22Rv1 (cell line): Measurements from ENCODE around the gene SLC31A1.

Experiments used
- CTCF ChIP-seq: fragments of 450-650 bp; IDR thresholded peaks from 2 replicates; pipeline ENCODE4 v1.5.1; 2017; ENCODE audit warnings: mild to moderate bottlenecking
- ZFX ChIP-seq: fragments of 450-650 bp; IDR thresholded peaks from 2 replicates; pipeline ENCODE4 v1.6.1; 2017; ENCODE audit warnings: antibody characterized with exemption, borderline replicate concordance

DNA sequence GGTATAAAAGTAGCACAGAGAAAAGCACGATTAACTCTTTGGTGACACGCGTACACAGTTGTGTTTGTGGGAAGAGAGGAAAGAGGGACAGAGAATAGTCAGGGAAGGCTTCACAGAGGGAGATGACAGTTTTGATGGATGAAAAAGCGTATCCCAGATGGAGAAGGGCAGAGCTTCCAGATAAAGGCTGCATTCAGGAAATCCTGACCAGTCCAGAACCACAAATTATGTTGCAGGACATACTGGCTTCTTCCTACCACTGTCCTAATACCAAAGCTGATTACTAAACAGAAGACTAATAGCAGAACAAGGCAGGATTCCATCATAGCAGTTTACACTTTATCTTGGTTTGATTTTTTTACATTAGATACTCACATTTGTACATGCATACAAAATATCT, 36.1 kb upstream of the SLC31A1 start:
- no peak for TF ChIP-seq CTCF
- no peak for TF ChIP-seq ZFX
